ENCODE data around the gene GPATCH2L.

GPATCH2L gene

GRCh38 chr14:76257111-76257803, 105.5 kb downstream of the GPATCH2L start:
- DNase-seq (ENCODE audit: low read depth), result no peak

DNA sequence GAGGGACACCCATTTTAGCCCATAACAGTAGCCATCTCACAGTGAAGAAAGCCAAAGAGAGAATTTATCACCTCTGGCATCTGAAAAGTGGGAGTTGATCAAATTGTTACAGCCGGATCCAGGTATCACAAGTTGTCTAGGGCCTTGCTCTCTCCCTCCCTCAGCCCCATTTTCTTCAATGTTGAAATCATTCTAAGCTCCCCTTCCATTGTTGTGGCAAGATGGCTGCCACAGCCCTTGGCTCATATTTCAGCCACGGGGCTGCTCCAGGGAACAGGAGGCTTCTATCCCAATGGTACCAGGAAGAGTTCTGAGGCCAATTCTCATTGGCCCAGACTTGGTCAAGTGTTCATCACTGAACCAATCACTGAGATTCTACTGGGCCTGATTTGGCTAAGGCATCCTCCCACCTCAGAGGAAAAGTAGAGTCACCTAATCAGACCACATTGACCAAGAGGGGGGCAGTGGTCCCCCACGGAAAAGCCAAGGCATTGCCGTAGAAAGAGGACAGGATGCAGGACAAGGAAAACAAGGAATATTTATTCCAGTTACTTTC, 106.2 kb downstream of the GPATCH2L start:
- DNase-seq (ENCODE audit: low read depth), result no peak

DNA sequence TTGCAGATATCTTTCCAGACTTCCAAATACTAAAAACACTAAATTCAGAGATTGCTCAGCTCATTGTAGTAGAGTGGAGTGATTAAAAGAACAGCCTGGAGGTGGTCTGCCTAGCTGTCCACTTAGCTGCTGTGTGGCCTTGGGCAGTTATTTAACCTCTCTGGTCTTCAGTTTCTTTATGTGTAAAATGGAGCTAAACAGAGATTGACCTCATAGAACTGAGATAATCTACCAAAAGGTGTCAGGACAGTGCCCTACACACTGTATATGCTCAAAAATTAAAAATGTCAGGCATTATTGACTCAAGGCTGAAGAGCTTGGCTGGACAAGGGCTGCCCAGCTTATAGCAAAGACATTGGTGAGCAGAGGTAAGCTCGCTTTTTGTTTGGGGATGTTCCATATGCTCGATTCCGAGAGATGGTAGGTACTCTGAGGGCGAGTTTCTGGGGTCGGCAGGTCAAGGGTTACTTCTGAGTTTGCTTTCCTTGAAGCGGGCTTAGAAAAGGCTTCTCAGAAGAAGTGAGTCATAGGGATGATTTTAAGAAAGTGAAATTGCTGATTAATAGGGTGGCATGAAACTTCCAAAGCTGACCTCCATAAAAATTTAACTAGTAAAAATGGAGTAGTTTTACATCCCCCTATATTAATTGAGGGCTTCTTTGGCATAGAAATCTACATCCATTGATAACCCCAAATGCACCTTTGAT, 107.5 kb downstream of the GPATCH2L start:
- DNase-seq (ENCODE audit: low read depth), result no peak

DNA sequence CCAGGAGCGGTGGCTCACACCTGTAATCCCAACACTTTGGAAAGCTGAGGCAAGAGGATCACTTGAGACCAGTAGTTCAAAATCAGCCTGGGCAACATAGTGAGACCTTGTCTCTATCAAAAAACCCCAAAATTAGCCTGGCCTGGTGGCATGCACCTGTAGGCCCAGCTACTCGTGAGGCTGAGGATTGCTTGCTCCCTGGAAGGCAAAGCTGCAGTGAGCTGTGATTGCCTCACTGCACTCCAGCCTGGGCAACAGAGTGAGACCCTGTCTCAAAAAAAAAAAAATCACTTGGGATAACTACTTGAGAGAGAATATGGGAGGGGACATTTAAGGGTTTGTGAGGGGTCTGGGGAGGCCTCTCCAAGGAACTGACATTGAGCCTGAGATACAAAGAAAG, 109.0 kb downstream of the GPATCH2L start:
- DNase-seq (ENCODE audit: low read depth), result no peak

GRCh38 chr14:76261371-76261811, 109.7 kb downstream of the GPATCH2L start:
- DNase-seq (ENCODE audit: low read depth), result no peak

DNA sequence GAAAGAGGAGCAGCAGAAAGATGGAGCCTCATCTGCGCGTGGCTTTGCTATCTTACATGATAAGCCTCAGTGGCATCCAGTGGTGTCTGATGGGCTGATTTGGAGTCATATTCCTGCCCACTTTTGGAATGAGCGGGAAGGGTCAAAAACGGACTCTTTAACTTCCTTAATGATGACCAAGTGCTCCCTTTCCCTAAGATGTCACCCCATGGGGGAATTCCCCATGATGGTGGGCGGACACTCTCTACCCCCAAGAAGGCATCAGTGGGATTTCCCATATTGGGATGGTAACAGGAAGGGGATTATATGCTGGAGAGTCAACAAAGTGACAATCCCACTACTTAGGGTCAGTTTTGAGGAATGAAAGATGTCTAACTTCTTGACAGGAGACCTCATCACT, 110.9 kb downstream of the GPATCH2L start:
- no peak for DNase-seq (ENCODE audit: low read depth)
